ENCODE results near the gene TMEM190. TPM values are rescaled to one million over a fixed set of nuclear protein-coding genes. Genes with fewer than 3 reads are reported as not detected.

TMEM190 gene
- total and polyA plus RNA-seq, 9 of the 15 experiments (the other 6 are each of a cell fraction or from before 2014, with no cell fraction given): not detected

- peak; percentile 100 for TF ChIP-seq MYBL2 (IDR thresholded peaks at IDR 0.05; ENCODE audit: low read depth)
- TF ChIP-seq MYBL2 (CRISPR knock-in tag; IDR thresholded peaks at IDR 0.05; ENCODE audit: borderline replicate concordance): peak; percentile 100; the same call in 1 of the 2 replicates
- peak; percentile 94 for TF ChIP-seq ETV1 (tag; conservative IDR thresholded peaks at IDR 0.05; ENCODE audit: low read depth)
- peak; percentile 83 to 93 for TF ChIP-seq E2F6 (IDR thresholded peaks at IDR 0.05; ENCODE audit: borderline replicate concordance in 1 of 2, extremely low read depth in 1 of 2, insufficient read depth in 1 of 2, insufficient read length in 1 of 2, low read depth in 1 of 2, low read length in 1 of 2, poor library complexity in 1 of 2, severe bottlenecking in 1 of 2)
- TF ChIP-seq ZNF655 (CRISPR knock-in tag; IDR thresholded peaks at IDR 0.05): no peak
- TF ChIP-seq HINFP (tag; conservative IDR thresholded peaks at IDR 0.05; ENCODE audit: low read depth): no peak
- no peak for TF ChIP-seq SAFB (IDR thresholded peaks at IDR 0.05; ENCODE audit: borderline replicate concordance, low read depth, low read length)
- no peak for TF ChIP-seq CBFA2T3 (IDR thresholded peaks at IDR 0.05)
- TF ChIP-seq DACH1 (IDR thresholded peaks at IDR 0.05; ENCODE audit: partially characterized antibody): no peak
- no peak for TF ChIP-seq MEIS2 (IDR thresholded peaks at IDR 0.05; ENCODE audit: partially characterized antibody)
- no peak; a peak in 1 of 6 replicates for TF ChIP-seq ZBTB11 (CRISPR knock-in tag; IDR thresholded peaks at IDR 0.05)
- peak; percentile 71 for TF ChIP-seq CHD2 (IDR thresholded peaks at IDR 0.05; ENCODE audit: low read depth, low read length)
- no peak for TF ChIP-seq BCOR (IDR thresholded peaks at IDR 0.05)
- TF ChIP-seq ZNF232 (CRISPR knock-in tag; IDR thresholded peaks at IDR 0.05): no peak
- TF ChIP-seq ZBTB33 (CRISPR knock-in tag; IDR thresholded peaks at IDR 0.05): peak; percentile 60; the same call in 1 of the 2 replicates
- no peak for TF ChIP-seq TAL1 (IDR thresholded peaks at IDR 0.05)
Observed at GRCh38 chr19:55407800-55408532, 31.3 kb downstream of the TMEM190 start (continued).

Data from K562 (cell line).